Measurements from ENCODE around the gene BSN. TPM values are rescaled to one million over a fixed set of nuclear protein-coding genes. Genes with fewer than 3 reads are reported as not detected.

BSN gene
- total RNA-seq, 1 experiment from 2014 or later = 0.28 TPM

- no peaks in the 10 kb centered on the region for H3K9me3 ChIP-seq (ENCODE audit: insufficient read depth, low read depth)
- no peaks in the 10 kb centered on the region for H3K79me2 ChIP-seq (ENCODE audit: low read depth)
- H3K4me1 ChIP-seq (replicated peaks; ENCODE audit: insufficient read depth) = no peaks in the 10 kb centered on the region
- H3K4me2 ChIP-seq = no peak overlapping the region
- no peak overlapping the region for H3K27ac ChIP-seq
- no peak overlapping the region for H3K4me3 ChIP-seq
- H3K27me3 ChIP-seq (ENCODE audit: insufficient read depth, low read depth) = no peaks in the 10 kb centered on the region
- H4K20me1 ChIP-seq (ENCODE audit: insufficient read depth) = no peaks in the 10 kb centered on the region
- POLR2A ChIA-PET (ENCODE audit: unreplicated experiment) = interaction anchor here (0.6 kb wide), 1 partner anchor 126 kb away, joined by 4 read pairs; no protein-coding TSS in a partner anchor
- TF ChIP-seq EZH2 (IDR thresholded peaks at IDR 0.05; ENCODE audit: low read depth) (no peak), CTCF (conservative IDR thresholded peaks at IDR 0.05) (no peak)
- H3F3A ChIP-seq (ENCODE audit: insufficient read depth, low read depth) = peaks cover 8% of the 10 kb centered on the region; the same call in 1 of the 2 replicates
- no TSS peak for BruUV-seq (replicated peaks)
- H3K36me3 ChIP-seq (ENCODE audit: low read depth) = no peaks in the 10 kb centered on the region
- DNase-seq = no peak
- CTCF ChIA-PET = no interaction called here
- H2AFZ ChIP-seq = no peak overlapping the region
- no peaks in the 10 kb centered on the region for H3K9me2 ChIP-seq (ENCODE audit: insufficient read depth)
- intact Hi-C loops (cut with micrococcal nuclease; ENCODE audit: unreplicated experiment) = loop anchor here (10.0 kb wide), 1 partner anchor 478 kb away; no protein-coding TSS in a partner anchor
Measured at GRCh38 chr3:49706456-49707112, 152.3 kb downstream of the BSN start.

- Histone ChIP-seq H2AFZ (no peak overlapping the region), H4K20me1 (ENCODE audit: insufficient read depth) (no peaks in the 10 kb centered on the region), H3K4me2 (no peak overlapping the region), H3K27me3 (ENCODE audit: insufficient read depth, low read depth) (no peaks in the 10 kb centered on the region), H3K27ac (no peak overlapping the region), H3K79me2 (ENCODE audit: low read depth) (no peaks in the 10 kb centered on the region), H3F3A (ENCODE audit: insufficient read depth, low read depth) (peaks cover 8% of the 10 kb centered on the region; the same call in 1 of the 2 replicates), H3K9me3 (ENCODE audit: insufficient read depth, low read depth) (no peaks in the 10 kb centered on the region), H3K4me1 (replicated peaks; ENCODE audit: insufficient read depth) (no peaks in the 10 kb centered on the region), H3K9me2 (ENCODE audit: insufficient read depth) (no peaks in the 10 kb centered on the region), H3K36me3 (ENCODE audit: low read depth) (no peaks in the 10 kb centered on the region), H3K4me3 (no peak overlapping the region)
- intact Hi-C loops (cut with micrococcal nuclease; ENCODE audit: unreplicated experiment) = loop anchor here (10.0 kb wide), 1 partner anchor 478 kb away; no protein-coding TSS in a partner anchor
- DNase-seq = no peak
- BruUV-seq (replicated peaks) = no TSS peak
- POLR2A ChIA-PET (ENCODE audit: unreplicated experiment) = no interaction called here
- no peak for TF ChIP-seq EZH2 (IDR thresholded peaks at IDR 0.05; ENCODE audit: low read depth)
- TF ChIP-seq CTCF (conservative IDR thresholded peaks at IDR 0.05) = no peak
- CTCF ChIA-PET = no interaction called here
Measured at GRCh38 chr3:49707113-49707480, 152.8 kb downstream of the BSN start.

- Histone ChIP-seq H3F3A (ENCODE audit: insufficient read depth, low read depth) (peaks cover 8% of the 10 kb centered on the region; the same call in 1 of the 2 replicates), H3K36me3 (ENCODE audit: low read depth) (no peaks in the 10 kb centered on the region), H3K9me2 (ENCODE audit: insufficient read depth) (no peaks in the 10 kb centered on the region), H3K4me3 (no peak overlapping the region), H3K4me1 (replicated peaks; ENCODE audit: insufficient read depth) (no peaks in the 10 kb centered on the region), H3K4me2 (no peak overlapping the region), H3K27me3 (ENCODE audit: insufficient read depth, low read depth) (no peaks in the 10 kb centered on the region), H4K20me1 (ENCODE audit: insufficient read depth) (no peaks in the 10 kb centered on the region), H3K79me2 (ENCODE audit: low read depth) (no peaks in the 10 kb centered on the region), H2AFZ (no peak overlapping the region), H3K27ac (no peak overlapping the region), H3K9me3 (ENCODE audit: insufficient read depth, low read depth) (no peaks in the 10 kb centered on the region)
- intact Hi-C loops (cut with micrococcal nuclease; ENCODE audit: unreplicated experiment) = loop anchor here (10.0 kb wide), 2 partner anchors 395 to 475 kb away; no protein-coding TSS in a partner anchor
- DNase-seq = no peak
- TF ChIP-seq CTCF (conservative IDR thresholded peaks at IDR 0.05) (no peak), EZH2 (IDR thresholded peaks at IDR 0.05; ENCODE audit: low read depth) (no peak)
- ChIA-PET CTCF (no interaction called here), POLR2A (ENCODE audit: unreplicated experiment) (no interaction called here)
- no TSS peak for BruUV-seq (replicated peaks)
Measured at GRCh38 chr3:49709852-49710251, 155.6 kb downstream of the BSN start.
